Pancreas (tissue), 10 donors: ENCODE data around the gene NEDD8. TPM values are rescaled to one million over a fixed set of nuclear protein-coding genes. Genes with fewer than 3 reads are reported as not detected.

Experiments
- ATAC-seq, 4 donors: fragments of 200-7000 bp; cut with Tn5 transposase; one replicate each; pipeline versions ENCODE4 v1.8.0 to v1.9.1; 2020; ENCODE audit warnings: mild to moderate bottlenecking in 4 of 4, moderate library complexity in 4 of 4
- DNase-seq, 6 donors: peaks; one replicate each; pipeline ENCODE4 v3.0.0-alpha.2; 2020
- FAIRE-seq: peaks from 2 replicates; lab custom pipeline; 2012; peaks lifted over from hg19 to GRCh38; lab: Jason Lieb, UNC
- H3K27ac ChIP-seq, 4 donors: fragments of 200-600 bp; sonication (generic); 1 replicate in 3 of 4; 2 replicates in 1 of 4; pipeline versions ENCODE4 v1.5.0 to v1.8.0; 2020
- H3K27me3 ChIP-seq, 4 donors: fragments of 200-600 bp; one replicate each; pipeline ENCODE4 v1.8.0; 2021
- H3K36me3 ChIP-seq, 3 donors: fragments of 200-600 bp; sonication (generic) in 1 of 3; one replicate each; pipeline versions ENCODE4 v1.5.0 to v1.8.0; 2020 to 2021
- H3K4me1 ChIP-seq, 3 donors: fragments of 200-600 bp; one replicate each; pipeline ENCODE4 v1.8.0; 2021
- H3K4me3 ChIP-seq, 4 donors: fragments of 200-600 bp; sonication (generic) in 2 of 4; one replicate each; pipeline versions ENCODE4 v1.5.0 to v1.8.0; 2020 to 2021
- H3K9me3 ChIP-seq, 4 donors: fragments of 200-600 bp; one replicate each; pipeline ENCODE4 v1.8.0; 2021
- CTCF ChIP-seq, 4 donors: fragments of 200-600 bp; sonication (generic) in 3 of 4; IDR thresholded peaks; one replicate each; pipeline versions ENCODE4 v1.5.0 to v1.8.0; 2021; ENCODE audit warnings: antibody characterized with exemption in 4 of 4
- WGBS, 2 donors: extraction: QIAGEN DNeasy Blood & Tissue Kit; methylation state at CpG; one replicate each; pipeline ENCODE4 v1.1.7; 2013; 5-methylcytosine and 5-hydroxymethylcytosine counted together
- intact Hi-C, 3 donors: fragments of 100-400 bp; cut with DNase I; formaldehyde crosslinking; loops; one replicate each; pipeline versions ENCODE4 v1.11.1 to v1.14.2; 2022
- polyA plus RNA-seq, 2 donors: library from polyadenylated mRNA; stranded (reverse); fragments of 200-250 nt; gene quantifications; one replicate each; pipeline ENCODE4 v1.2.3, GENCODE V29; 2013
- total RNA-seq, 6 donors: library from RNA; stranded (reverse); fragmentation: NEBNext Ultra II Directional in 4 of 6; extraction: Animal tissue kit (Norgen Biotek cat#: 25700) in 4 of 6; gene quantifications; one replicate each; pipeline versions ENCODE4 v1.2.1 to v1.2.4, GENCODE V29; 2021 to 2023
- donor health status: healthy with polysubstance abuse.
- donor health status: DM: no; HTN: no; CAD: no; lungs with moderate emphysema.
- donor health status: DM: no; HTN: no; CAD: no.
- donor health status: control.
- donor health status: control.
- donor health status: Bipolar disorder and iron deficiency.
- donor health status: DM: yes; HTN: yes; CAD: no.
- donor health status: DM: no; HTN: no; CAD: no.
- donor health status: DM: no; HTN: no; CAD: no.
- donor health status: DM: yes; HTN: yes; CAD: no.

NEDD8 gene
- total and polyA plus RNA-seq, 8 donors: 32.5 to 118 (median 55.4) TPM

GRCh38 chr14:24182110-24182882 is 49.9 kb downstream of the NEDD8 start:
- H3K36me3 ChIP-seq: peaks cover 3 to 65% (median 44%) of the 10 kb centered on the region in 3 donors
- H3K27ac ChIP-seq: no peak overlapping the region
- H3K4me1 ChIP-seq: peaks cover 0 to under 1% (median under 1%) of the 10 kb centered on the region in 3 donors
- WGBS, 2 donors: 87 to 92% methylated on average over 14 of the region's 14 CpGs
- peak in 1 of 6 donors; percentile 40 for DNase-seq
- no peaks in the 10 kb centered on the region for H3K9me3 ChIP-seq
- no peak for TF ChIP-seq CTCF (IDR thresholded peaks at IDR 0.05)
- ATAC-seq: no peak
- H3K4me3 ChIP-seq: no peak overlapping the region
- intact Hi-C loops: no loop called here
- no peak for FAIRE-seq
- H3K27me3 ChIP-seq: no peaks in the 10 kb centered on the region

- Histone ChIP-seq H3K4me3 (no peak overlapping the region), H3K27me3 (no peaks in the 10 kb centered on the region), H3K27ac (no peak overlapping the region), H3K9me3 (no peaks in the 10 kb centered on the region), H3K4me1 (no peaks in the 10 kb centered on the region), H3K36me3 (peaks cover 3 to 65% (median 50%) of the 10 kb centered on the region in 3 donors)
- FAIRE-seq (no peak), DNase-seq (peak in 1 of 6 donors; percentile 56), ATAC-seq (no peak)
- intact Hi-C loops: no loop called here
- no peak for TF ChIP-seq CTCF (IDR thresholded peaks at IDR 0.05)
- WGBS, 2 donors: 86 to 87% methylated on average over 19 of the region's 19 CpGs
These were observed 50.6 kb downstream of the NEDD8 start for GRCh38 chr14:24181371-24182077.

- H3K27ac ChIP-seq: peak overlapping the region in 1 of 4 donors; percentile 63
- H3K36me3 ChIP-seq: peaks cover 3 to 57% (median 43%) of the 10 kb centered on the region in 3 donors
- no peaks in the 10 kb centered on the region for H3K4me1 ChIP-seq
- no peak overlapping the region for H3K4me3 ChIP-seq
- ATAC-seq (peak in 3 of 4 donors; percentile 34 to 69 (median 51)), FAIRE-seq (no peak), DNase-seq (peak in 1 of 6 donors; percentile 49)
- intact Hi-C loops: no loop called here
- H3K9me3 ChIP-seq: no peaks in the 10 kb centered on the region
- WGBS, 2 donors: 76 to 77% methylated on average over 18 of the region's 18 CpGs
- H3K27me3 ChIP-seq: no peaks in the 10 kb centered on the region
- no peak for TF ChIP-seq CTCF (IDR thresholded peaks at IDR 0.05)
These were observed 52.0 kb downstream of the NEDD8 start for GRCh38 chr14:24179961-24180796.

- peak overlapping the region in 1 of 4 donors; percentile 50 for H3K27ac ChIP-seq
- peak in 1 of 6 donors; percentile 50 for DNase-seq
These were observed 52.7 kb downstream of the NEDD8 start for GRCh38 chr14:24179294-24179960.

More at GRCh38 chr14:24179294-24179960, 52.7 kb downstream of the NEDD8 start:
- no peak for FAIRE-seq
- Histone ChIP-seq H3K36me3 (peaks cover under 1 to 53% (median 37%) of the 10 kb centered on the region in 3 donors), H3K27me3 (no peaks in the 10 kb centered on the region), H3K9me3 (no peaks in the 10 kb centered on the region), H3K4me3 (no peak overlapping the region), H3K4me1 (no peaks in the 10 kb centered on the region)
- intact Hi-C loops: no loop called here
- ATAC-seq: peak in 3 of 4 donors; percentile 5 to 19 (median 11)
- TF ChIP-seq CTCF (IDR thresholded peaks at IDR 0.05): no peak
- 85 to 89% methylated on average over 14 of the region's 14 CpGs for WGBS, 2 donors
